Stomach (tissue), 9 donors: ENCODE results near the gene MTHFD1. TPM values are rescaled to one million over a fixed set of nuclear protein-coding genes. Genes with fewer than 3 reads are reported as not detected.

Experiments
- DNase-seq, 2 donors: peaks; one replicate each; pipeline versions ENCODE4 v3.0.0 to v3.0.0-alpha.2; 2013 to 2019
- H3K27ac ChIP-seq, 5 donors: fragments of 200-600 bp in 4 of 5; sonication (generic) in 4 of 5; one replicate each; pipeline ENCODE4 v1.5.1; 2013 to 2019; ENCODE audit warnings: mild to moderate bottlenecking in 1 of 5, moderate library complexity in 1 of 5
- H3K27me3 ChIP-seq, 3 donors: fragments of 200-600 bp; sonication (generic); one replicate each; pipeline ENCODE4 v1.5.1; 2017 to 2019; ENCODE audit warnings: mixed run types in 1 of 3
- H3K36me3 ChIP-seq, 4 donors: fragments of 200-600 bp; sonication (generic); 1 replicate in 3 of 4; 2 replicates in 1 of 4; pipeline ENCODE4 v1.5.1; 2016 to 2019
- H3K4me1 ChIP-seq, 4 donors: fragments of 200-600 bp; sonication (generic); one replicate each; pipeline ENCODE4 v1.5.1; 2016 to 2019
- H3K4me3 ChIP-seq, 4 donors: fragments of 200-600 bp; sonication (generic) in 3 of 4; one replicate each; pipeline ENCODE4 v1.5.1; 2016 to 2019; ENCODE audit warnings: mild to moderate bottlenecking in 1 of 4
- H3K9me3 ChIP-seq, 4 donors: fragments of 200-600 bp; sonication (generic); one replicate each; pipeline ENCODE4 v1.5.1; 2016 to 2019
- EP300 ChIP-seq: sonication (generic); formaldehyde crosslinking; IDR thresholded peaks from one replicate; pipeline ENCODE4 v1.6.1; 2017; ENCODE audit warnings: antibody characterized with exemption
- POLR2A ChIP-seq, 4 donors: fragments of 450-650 bp; IDR thresholded peaks; one replicate each; pipeline ENCODE4 v1.6.1; 2016; ENCODE audit warnings: antibody characterized with exemption in 4 of 4, control low read depth in 2 of 4, mild to moderate bottlenecking in 1 of 4, moderate library complexity in 1 of 4
- POLR2AphosphoS5 ChIP-seq, 3 donors: sonication (generic); formaldehyde crosslinking; IDR thresholded peaks; one replicate each; pipeline ENCODE4 v1.6.1; 2016; ENCODE audit warnings: antibody characterized with exemption in 3 of 3
- WGBS, 5 donors: extraction: QIAGEN DNeasy Blood & Tissue Kit in 3 of 5; methylation state at CpG; one replicate each; pipeline versions ENCODE4 v1.1.5 to v1.1.7; 2013 to 2018; 5-methylcytosine and 5-hydroxymethylcytosine counted together
- intact Hi-C: fragments of 100-400 bp; cut with DNase I; formaldehyde crosslinking; loops from one replicate; pipeline ENCODE4 v1.15.1; 2023; ENCODE audit warnings: low total_unique reads
- polyA plus RNA-seq, 3 donors: library from polyadenylated mRNA; stranded (reverse); fragments of 200-250 nt; gene quantifications; one replicate each; pipeline ENCODE4 v1.2.3, GENCODE V29; 2013
- total RNA-seq, 5 donors: library from RNA; depleted of rRNA; stranded (reverse); fragments of >200 nt; gene quantifications; one replicate each; pipeline versions ENCODE4 v1.1.0 to v1.2.3, GENCODE V29; 2014 to 2016
- TF ChIP-seq, protein P1 (sequence below), 7 experiments: fragments of 450-650 bp in 4 of 7; fragments of 200-600 bp in 3 of 7; sonication (generic) in 3 of 7; IDR thresholded peaks; one replicate each; pipeline ENCODE4 v1.5.1; 2016 to 2019; ENCODE audit warnings: antibody characterized with exemption in 7 of 7, control low read depth in 2 of 7, mild to moderate bottlenecking in 1 of 7
- donor health status: healthy with polysubstance abuse.
- donor health status: Bipolar disorder and iron deficiency.
- donor health status: healthy.

Gene MTHFD1
- total and polyA plus RNA-seq, 8 donors: 8.4 to 42.0 (median 24.6) TPM

DNA sequence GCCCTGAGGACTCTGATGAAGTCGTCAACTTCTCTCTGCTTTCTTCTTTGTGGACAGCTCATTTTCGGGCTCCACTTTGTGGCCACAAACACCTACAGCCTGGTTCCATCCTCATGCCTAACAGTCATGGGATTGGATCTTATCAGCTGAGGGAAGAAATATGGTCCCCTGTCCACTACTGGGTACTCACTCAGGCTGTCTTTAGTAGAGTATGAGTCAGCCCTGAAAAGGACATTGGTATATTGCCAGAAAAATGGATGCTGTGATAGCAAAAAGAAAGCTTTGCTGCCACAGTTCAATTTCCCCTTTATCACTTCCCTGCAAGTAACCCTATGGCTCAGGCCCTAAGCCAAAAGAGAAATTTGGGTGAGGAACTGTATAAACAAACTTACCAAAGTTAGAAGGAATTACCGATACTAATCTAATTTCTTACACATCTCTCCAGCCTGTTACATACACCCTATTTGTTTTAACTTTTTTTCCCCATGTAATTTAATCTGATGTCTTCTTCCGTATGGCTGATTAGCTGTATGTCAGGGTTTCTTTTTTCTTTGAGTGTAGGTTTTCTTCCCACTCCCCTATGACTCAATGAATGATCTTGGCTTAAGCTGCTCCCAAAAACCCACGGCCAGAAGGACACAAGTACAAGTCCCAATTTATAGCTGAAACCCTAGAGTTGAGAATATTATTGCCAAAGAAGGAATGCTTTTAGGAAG, 29.1 kb downstream of the MTHFD1 start:
- Histone ChIP-seq H3K36me3 (peaks cover 49 to 100% (median 90%) of the 10 kb centered on the region in 4 donors), H3K4me3 (no peak overlapping the region), H3K27me3 (no peaks in the 10 kb centered on the region), H3K27ac (no peak overlapping the region), H3K4me1 (no peaks in the 10 kb centered on the region), H3K9me3 (no peaks in the 10 kb centered on the region)
- intact Hi-C loops: no loop called here
- DNase-seq: no peak
- WGBS, 5 donors: 82 to 90% (median 89%) methylated on average over 5 of the region's 5 CpGs
- no peak for TF ChIP-seq POLR2A (IDR thresholded peaks at IDR 0.05)
- TF ChIP-seq POLR2AphosphoS5 (IDR thresholded peaks at IDR 0.05): no peak
- TF ChIP-seq EP300: no peak
- TF ChIP-seq, protein P1, sequence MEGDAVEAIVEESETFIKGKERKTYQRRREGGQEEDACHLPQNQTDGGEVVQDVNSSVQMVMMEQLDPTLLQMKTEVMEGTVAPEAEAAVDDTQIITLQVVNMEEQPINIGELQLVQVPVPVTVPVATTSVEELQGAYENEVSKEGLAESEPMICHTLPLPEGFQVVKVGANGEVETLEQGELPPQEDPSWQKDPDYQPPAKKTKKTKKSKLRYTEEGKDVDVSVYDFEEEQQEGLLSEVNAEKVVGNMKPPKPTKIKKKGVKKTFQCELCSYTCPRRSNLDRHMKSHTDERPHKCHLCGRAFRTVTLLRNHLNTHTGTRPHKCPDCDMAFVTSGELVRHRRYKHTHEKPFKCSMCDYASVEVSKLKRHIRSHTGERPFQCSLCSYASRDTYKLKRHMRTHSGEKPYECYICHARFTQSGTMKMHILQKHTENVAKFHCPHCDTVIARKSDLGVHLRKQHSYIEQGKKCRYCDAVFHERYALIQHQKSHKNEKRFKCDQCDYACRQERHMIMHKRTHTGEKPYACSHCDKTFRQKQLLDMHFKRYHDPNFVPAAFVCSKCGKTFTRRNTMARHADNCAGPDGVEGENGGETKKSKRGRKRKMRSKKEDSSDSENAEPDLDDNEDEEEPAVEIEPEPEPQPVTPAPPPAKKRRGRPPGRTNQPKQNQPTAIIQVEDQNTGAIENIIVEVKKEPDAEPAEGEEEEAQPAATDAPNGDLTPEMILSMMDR (IDR thresholded peaks at IDR 0.05): no peak

DNA sequence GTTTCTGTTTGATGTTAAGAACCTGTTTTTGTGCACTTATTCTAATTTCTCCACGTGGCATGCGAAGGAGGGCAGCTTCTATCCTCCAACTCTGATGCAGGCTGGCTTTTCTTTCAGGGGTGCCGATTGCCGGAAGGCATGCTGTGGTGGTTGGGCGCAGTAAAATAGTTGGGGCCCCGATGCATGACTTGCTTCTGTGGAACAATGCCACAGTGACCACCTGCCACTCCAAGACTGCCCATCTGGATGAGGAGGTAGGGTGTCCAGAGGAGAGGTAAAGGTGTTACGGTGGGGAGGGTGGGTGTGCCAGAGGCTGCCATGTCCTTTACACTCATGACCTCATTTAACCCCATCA, 29.6 kb downstream of the MTHFD1 start:
- intact Hi-C loops: no loop called here
- WGBS, 5 donors: 96 to 98% (median 97%) methylated on average over 7 of the region's 7 CpGs

GRCh38 chr14:64419003-64419402, 30.9 kb downstream of the MTHFD1 start:
- peaks cover 39 to 100% (median 90%) of the 10 kb centered on the region in 4 donors for H3K36me3 ChIP-seq
- no peak for DNase-seq
- H3K27me3 ChIP-seq: no peaks in the 10 kb centered on the region
- intact Hi-C loops: no loop called here
- TF ChIP-seq, protein P1 (IDR thresholded peaks at IDR 0.05): no peak
- TF ChIP-seq POLR2A (IDR thresholded peaks at IDR 0.05): no peak
- no peak for TF ChIP-seq POLR2AphosphoS5 (IDR thresholded peaks at IDR 0.05)
- no peak for TF ChIP-seq EP300
- 79 to 91% (median 87%) methylated on average over 7 of the region's 7 CpGs for WGBS, 5 donors
- no peak overlapping the region for H3K4me3 ChIP-seq
- no peaks in the 10 kb centered on the region for H3K4me1 ChIP-seq
- no peaks in the 10 kb centered on the region for H3K9me3 ChIP-seq
- H3K27ac ChIP-seq: no peak overlapping the region

More for the DNA sequence above, 29.6 kb downstream of the MTHFD1 start:
- Histone ChIP-seq H3K4me3 (no peak overlapping the region), H3K9me3 (no peaks in the 10 kb centered on the region), H3K27me3 (no peaks in the 10 kb centered on the region), H3K27ac (no peak overlapping the region), H3K4me1 (no peaks in the 10 kb centered on the region), H3K36me3 (peaks cover 47 to 100% (median 90%) of the 10 kb centered on the region in 4 donors)
- no peak for DNase-seq
- TF ChIP-seq EP300 (no peak), POLR2AphosphoS5 (IDR thresholded peaks at IDR 0.05) (no peak), POLR2A (IDR thresholded peaks at IDR 0.05) (no peak)
- TF ChIP-seq, protein P1 (IDR thresholded peaks at IDR 0.05): no peak

- Histone ChIP-seq H3K4me3 (no peak overlapping the region), H3K9me3 (no peaks in the 10 kb centered on the region), H3K27me3 (no peaks in the 10 kb centered on the region), H3K4me1 (no peaks in the 10 kb centered on the region), H3K36me3 (peaks cover 33 to 100% (median 96%) of the 10 kb centered on the region in 4 donors), H3K27ac (no peak overlapping the region)
- no peak for DNase-seq
- intact Hi-C loops: no loop called here
- WGBS, 5 donors: 56 to 70% (median 67%) methylated on average over 8 of the region's 8 CpGs
- TF ChIP-seq POLR2AphosphoS5 (IDR thresholded peaks at IDR 0.05) (no peak), EP300 (no peak), POLR2A (IDR thresholded peaks at IDR 0.05) (no peak)
- TF ChIP-seq, protein P1 (IDR thresholded peaks at IDR 0.05): no peak
These were observed 33.0 kb downstream of the MTHFD1 start for GRCh38 chr14:64421166-64421565.
